Kidney tubule cell (primary cell): ENCODE measurements around the gene DCT.

Experiments used
- DNase-seq: peaks from one replicate; pipeline ENCODE4 v3.0.0-alpha.2; 2018; ENCODE audit warnings: low spot score

Gene DCT

DNA sequence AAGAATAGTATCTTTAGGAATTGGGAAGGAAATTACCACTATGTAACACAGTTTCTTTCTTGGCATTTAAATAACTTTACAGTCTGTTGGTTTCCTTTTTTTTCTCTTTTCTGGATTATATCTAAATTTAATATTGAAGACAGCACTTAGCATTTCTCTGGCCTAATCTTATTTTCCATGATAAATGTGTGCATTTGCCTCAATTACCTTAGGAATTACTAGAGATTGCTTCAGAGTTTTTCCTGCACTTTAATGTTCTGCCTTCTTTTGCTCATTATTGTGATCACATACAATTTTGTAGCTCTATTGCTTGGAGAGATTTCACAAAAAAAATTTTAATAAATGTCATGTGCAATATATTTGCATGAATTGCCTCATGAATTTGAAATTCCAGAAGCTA, 25.1 kb downstream of the DCT start:
- DNase-seq: no peak

DNA sequence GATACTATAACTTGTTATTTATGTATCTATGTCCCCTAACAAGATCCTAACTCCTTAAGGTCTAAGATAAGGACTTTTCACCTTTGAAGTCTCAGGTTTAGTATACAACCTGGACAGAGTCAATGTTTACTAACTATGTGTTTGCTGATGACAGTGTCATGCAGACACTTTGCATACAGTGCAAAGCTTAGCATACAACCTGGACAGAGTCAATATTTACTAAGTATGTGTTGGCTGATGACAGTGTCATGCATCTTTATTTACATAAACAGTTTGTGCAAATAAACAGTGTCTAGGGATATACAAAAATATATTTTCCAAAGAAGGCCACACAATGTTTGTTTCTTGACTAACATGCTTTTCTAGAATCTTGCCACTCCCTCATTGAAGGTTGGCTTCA, 34.7 kb downstream of the DCT start:
- DNase-seq: no peak

GRCh38 chr13:94435604-94436226, 43.8 kb downstream of the DCT start:
- DNase-seq: peak; percentile 54

GRCh38 chr13:94433055-94433961, 46.2 kb downstream of the DCT start:
- DNase-seq: peak; percentile 5

- DNase-seq: no peak
Observed at GRCh38 chr13:94431987-94432386, 47.5 kb downstream of the DCT start.

DNA sequence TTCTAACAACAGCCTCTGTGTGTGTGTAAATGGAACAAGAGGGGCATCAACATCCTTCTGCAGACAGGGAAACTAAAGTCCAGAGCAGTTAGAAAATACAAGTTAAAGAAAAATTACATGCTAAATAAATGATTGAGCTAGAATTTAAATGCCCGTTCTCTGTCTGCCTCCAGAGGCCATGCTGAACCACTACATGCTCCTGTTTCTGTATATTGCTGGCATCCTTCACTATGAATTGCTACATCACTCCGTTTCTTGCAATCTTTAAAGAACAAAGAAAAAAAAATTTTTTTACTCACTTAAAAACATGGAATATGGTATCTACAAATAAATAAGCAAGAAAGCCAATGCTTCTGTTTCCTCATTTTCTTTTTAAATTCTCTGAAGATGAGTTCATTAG, 47.9 kb downstream of the DCT start:
- no peak for DNase-seq

GRCh38 chr13:94427313-94427953, 52.0 kb downstream of the DCT start:
- DNase-seq: peak; percentile 4

DNA sequence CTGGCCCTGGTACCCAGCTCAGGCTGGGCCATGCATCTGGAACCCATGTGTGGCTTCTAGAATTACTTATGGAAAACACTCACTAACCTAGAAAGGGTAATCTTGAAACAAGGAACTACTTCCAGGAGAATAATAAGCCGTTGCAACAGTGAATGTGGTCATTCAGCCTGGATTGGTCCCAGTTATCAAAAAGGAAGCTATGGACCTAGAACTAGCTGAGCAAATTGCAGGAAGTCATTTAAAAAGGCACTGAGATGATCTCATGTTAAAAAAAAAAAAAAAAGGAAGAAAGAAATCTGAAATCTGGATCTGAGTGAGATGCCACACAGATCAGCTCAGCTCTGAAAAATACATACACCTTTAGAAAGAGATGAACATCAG, 59.6 kb downstream of the DCT start:
- no peak for DNase-seq

DNA sequence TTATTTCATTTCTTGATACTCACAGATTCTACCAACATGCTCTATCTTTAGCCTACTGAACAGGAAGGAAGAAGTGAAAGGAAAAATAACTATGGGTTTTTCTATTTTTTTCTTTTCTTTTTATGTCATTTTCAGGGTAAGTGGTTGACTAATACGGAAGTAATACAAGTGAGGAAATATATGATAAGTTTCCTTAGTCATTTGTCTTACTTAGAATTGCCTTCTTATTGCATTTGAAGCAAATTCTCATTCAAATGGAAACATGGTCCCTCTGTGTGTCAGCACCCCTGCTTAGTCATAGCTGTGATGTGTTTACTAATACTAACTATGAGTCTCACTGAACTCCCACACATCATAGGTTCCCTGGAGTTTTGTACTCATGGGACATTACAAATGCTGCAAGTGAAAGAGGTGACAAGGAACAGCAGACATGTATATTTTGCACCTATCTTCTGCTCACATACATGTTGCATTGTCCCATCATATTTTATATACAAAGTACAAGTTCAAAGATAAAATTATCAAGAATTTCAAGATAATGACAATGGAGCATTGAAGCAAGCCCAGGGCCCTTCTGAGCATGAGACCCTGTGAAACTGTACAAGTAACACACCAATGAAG, 60.1 kb downstream of the DCT start:
- peak; percentile 70 for DNase-seq

DNA sequence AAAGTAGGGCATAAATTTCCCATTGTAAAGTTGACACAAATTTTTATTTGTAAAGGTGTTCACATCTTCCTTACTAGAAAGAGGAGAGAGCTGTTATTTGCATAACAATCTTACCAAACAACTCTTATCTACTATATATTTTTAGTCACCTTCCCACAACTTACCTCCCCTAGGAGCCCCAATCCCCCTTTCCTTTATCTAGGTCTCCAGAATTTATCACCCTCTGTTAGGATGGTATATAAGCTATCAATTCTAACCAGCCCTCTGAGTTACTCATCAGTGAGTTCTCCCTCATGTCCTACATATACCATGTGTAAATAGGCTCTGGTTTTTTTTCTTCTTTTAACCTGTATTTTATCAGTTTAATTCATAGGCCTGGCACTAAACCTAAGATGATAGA, 62.2 kb downstream of the DCT start:
- DNase-seq: no peak

GRCh38 chr13:94416454-94417080, 62.9 kb downstream of the DCT start:
- DNase-seq: peak; percentile 57

GRCh38 chr13:94415500-94416237, 63.8 kb downstream of the DCT start:
- no peak for DNase-seq

GRCh38 chr13:94414708-94415107, 64.8 kb downstream of the DCT start:
- no peak for DNase-seq

DNA sequence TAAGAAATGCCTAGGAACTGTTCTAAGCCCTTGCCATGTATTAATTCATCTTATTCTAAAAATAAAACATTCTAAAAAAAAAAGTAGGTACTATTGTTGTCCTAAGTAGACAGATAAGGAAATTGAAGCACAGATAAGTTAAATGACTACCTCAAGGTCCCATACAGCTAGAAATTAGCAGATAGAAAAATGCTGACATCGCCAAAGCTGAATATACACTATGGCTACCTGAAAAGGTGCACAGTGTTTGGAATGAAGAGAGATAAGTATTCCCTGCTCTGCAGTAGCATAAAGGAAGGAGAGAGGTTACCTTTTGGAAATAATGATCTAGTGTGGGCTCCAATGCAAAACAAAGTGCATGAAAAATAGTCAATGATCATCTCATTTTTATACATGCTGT, 65.3 kb downstream of the DCT start:
- no peak for DNase-seq

GRCh38 chr13:94413598-94413944, 65.9 kb downstream of the DCT start:
- no peak for DNase-seq

DNA sequence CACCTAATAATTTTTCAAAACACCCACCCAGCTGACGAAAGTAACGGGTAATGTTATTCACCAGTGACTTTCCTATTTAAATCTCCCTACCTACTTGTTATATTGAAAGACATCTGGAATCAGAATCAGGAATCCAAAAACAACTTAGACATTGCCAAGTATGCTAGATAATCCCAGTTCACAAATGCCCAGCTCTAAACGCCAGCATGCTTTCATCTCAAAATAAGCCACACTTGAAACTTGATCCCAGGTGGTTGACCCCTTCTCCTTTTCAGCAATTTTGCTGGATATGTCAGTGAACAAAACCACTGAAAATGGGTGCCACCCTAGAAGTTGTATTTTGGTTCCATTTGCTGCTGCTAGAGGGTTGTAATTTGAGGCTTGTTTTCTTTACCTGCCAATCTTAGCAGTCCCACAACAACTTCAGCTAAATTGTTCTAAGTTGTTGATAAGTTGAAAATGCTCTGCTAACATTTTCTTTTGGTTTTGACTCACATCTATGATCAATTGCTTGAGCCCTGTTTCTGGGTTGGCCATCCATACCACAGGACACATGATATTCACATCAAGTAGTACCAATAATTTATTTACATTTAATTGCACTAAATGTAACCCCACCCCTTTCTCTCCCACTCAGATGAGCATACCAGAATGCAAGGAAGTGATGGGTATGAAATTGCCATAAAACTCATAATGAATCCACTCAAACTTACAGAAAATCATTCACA, 66.4 kb downstream of the DCT start:
- DNase-seq: no peak

GRCh38 chr13:94411747-94412146, 67.7 kb downstream of the DCT start:
- no peak for DNase-seq

GRCh38 chr13:94408314-94409036, 71.0 kb downstream of the DCT start:
- no peak for DNase-seq

GRCh38 chr13:94400874-94401273, 78.6 kb downstream of the DCT start:
- DNase-seq: no peak

- DNase-seq: no peak
Observed at GRCh38 chr13:94399812-94400211, 79.7 kb downstream of the DCT start.
